Fibroblast of pulmonary artery (primary cell): ENCODE measurements around the gene GDPD2.

Experiments used
- DNase-seq: peaks from one replicate; pipeline ENCODE4 v3.0.0-alpha.2; 2010; ENCODE audit warnings: low read depth
- H3K4me3 ChIP-seq: replicated peaks from 2 replicates; pipeline ENCODE4 v1.5.1; 2011; ENCODE audit warnings: low read depth, mild to moderate bottlenecking, control low read depth, low read length, moderate library complexity
- CTCF ChIP-seq: IDR thresholded peaks from 2 replicates; pipeline ENCODE4 v1.5.1; 2011; ENCODE audit warnings: mild to moderate bottlenecking, control low read depth, low read length, inconsistent platforms; ENCODE audit errors: missing control alignments

GDPD2 gene

DNA sequence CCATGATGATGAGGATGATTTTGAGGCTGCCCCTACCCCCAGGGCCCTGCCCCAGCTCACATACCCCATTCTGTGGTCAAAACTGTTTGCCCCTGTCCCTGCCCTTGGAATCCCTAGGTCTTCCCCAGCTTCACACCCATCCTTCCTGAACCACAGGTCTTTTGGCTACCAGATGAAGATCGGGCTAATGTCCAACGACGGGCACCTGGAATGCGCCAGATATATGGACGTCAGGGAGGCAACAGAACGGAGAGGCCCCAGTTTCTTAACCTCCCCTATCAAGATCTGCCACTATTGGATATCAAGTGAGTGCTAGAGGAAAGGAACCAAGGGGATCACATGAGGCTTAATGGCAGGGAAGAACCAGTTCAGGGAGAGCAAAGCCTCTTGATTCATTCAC, 6.6 kb downstream of the GDPD2 start:
- H3K4me3 ChIP-seq = no peak overlapping the region
- TF ChIP-seq CTCF = no peak

GRCh38 chrX:70432936-70433847, 10.1 kb downstream of the GDPD2 start:
- no peak for DNase-seq
- TF ChIP-seq CTCF = no peak
- peak overlapping the region; percentile 77 for H3K4me3 ChIP-seq

More for the DNA sequence above, 6.6 kb downstream of the GDPD2 start:
- DNase-seq = no peak

DNA sequence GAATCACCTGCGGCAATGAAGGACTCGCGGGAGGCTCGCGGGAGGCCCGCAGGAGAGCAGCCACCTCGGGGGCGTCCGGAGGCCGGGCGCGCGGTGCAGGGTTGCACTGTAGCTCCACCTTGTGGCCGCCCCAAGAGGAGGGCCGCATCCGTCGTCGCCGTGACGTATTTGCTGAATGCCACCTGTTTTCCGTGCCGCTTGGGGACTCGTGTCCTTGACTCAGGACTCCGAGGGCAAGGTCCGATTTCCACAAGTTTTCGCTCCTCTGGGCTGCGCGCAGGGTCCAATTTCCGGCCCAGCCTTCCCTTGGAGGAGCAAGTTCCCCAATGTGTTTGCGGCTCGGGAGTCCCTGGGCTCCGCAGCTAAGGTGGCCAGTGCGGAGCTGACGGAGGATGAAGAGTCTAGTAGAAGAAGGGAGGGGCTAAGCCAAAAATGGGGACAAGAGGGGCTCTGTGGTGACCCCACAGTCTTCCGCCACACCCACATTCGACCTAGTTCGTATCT, 10.8 kb downstream of the GDPD2 start:
- peak overlapping the region; percentile 77 for H3K4me3 ChIP-seq
- DNase-seq = peak; percentile 53
- peak; percentile 56 for TF ChIP-seq CTCF

DNA sequence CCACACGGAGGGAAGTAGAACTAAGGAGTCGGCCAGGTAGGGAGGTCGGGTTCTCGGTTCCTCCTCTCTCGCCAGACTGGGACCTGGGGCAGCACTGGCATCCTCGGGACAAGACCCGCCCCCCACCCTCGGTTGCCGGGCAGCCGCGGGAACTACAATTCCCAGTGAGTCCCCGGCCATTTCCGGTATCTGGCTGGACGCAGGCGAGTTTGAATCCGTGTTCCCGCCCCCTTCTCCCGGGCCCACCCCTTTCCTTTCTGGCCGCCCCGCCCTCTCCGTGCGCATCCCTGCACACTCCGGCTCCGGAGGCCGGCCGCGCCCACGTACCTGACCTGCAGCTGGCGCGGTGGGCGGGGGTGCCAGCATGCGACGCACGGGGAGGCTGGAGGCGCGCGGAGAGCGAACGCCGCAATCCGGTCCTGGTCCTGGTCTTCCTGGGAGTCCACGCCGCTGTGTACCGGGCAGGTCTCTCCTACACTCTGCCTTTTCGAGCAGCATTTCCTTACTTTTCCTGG, 11.3 kb downstream of the GDPD2 start:
- H3K4me3 ChIP-seq = peak overlapping the region; percentile 77
- no peak for TF ChIP-seq CTCF
- peak; percentile 73 for DNase-seq

DNA sequence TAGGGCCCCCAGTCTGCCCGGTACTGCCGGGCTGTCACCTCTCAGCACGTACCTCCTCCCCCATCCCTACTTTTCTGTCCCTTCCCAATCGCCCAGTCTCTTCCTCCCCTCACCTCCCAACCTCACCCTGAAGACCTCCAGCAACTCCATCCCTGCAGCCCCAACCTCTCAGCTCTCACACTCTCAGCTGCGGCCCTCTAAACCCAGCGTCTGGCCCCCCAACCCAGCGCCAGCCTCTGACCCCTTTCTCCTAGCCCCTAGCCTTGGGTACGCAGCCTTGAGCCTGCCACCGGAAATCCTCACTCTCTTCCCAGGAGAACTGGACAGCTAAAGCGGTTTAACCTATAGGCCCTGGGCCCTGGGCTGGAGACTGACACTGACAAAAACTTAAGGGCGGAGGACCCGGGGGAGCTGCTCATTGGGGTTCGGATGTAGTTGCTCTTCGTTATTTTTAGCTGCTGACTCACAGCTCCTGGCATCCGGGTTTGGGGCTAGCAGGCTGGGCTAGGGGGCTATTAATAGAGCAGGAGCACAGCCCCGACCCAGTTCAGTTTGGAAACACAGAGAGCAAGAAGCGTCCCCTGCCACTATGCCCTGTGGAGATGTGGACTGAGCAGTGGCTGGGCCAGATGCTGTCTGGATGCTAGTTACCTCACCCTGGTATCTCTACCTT, 11.9 kb downstream of the GDPD2 start:
- H3K4me3 ChIP-seq = peak overlapping the region; percentile 77
- TF ChIP-seq CTCF = no peak
- peak; percentile 26 for DNase-seq

DNA sequence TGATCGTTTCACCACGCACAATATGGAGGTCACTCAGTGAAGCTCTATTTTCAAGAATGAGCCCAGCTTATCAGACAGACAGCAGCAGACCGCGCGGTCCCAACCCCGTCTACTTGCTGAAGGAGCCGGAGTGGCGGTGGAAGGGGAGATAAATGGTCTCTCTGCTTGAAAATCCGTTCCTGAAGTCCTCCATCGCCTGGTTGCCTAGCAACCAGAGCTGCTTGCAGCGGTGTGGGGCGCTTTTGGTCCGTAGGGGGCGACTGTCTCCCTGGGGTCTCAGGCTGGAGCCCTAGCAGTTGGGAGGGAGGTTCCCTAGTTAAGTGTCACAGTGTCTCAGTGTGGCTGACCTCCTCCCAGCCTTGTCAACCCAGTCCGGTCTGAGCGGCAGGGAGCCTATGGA, 13.2 kb downstream of the GDPD2 start:
- H3K4me3 ChIP-seq = no peak overlapping the region
- TF ChIP-seq CTCF = no peak
- DNase-seq = no peak
